Fibroblast of the aortic adventitia (primary cell): Measurements from ENCODE around the gene HCRTR1. TPM values are rescaled to one million over a fixed set of nuclear protein-coding genes. Genes with fewer than 3 reads are reported as not detected.

ENCODE experiments used
- DNase-seq: peaks from one replicate; pipeline ENCODE4 v3.0.0-alpha.2; 2010; ENCODE audit warnings: low read depth
- H3K4me3 ChIP-seq: 2 replicates; pipeline ENCODE4 v1.5.1; 2011; ENCODE audit warnings: low read depth, mild to moderate bottlenecking, control low read depth, low read length, moderate library complexity
- CTCF ChIP-seq: IDR thresholded peaks from 2 replicates; pipeline ENCODE4 v1.5.1; 2011; ENCODE audit warnings: mild to moderate bottlenecking, low read length, control low read depth, inconsistent platforms; ENCODE audit not compliant: insufficient read depth
- total RNA-seq: library from RNA; depleted of rRNA; stranded (reverse); fragments of >200 nt; gene quantifications from 2 replicates; pipeline ENCODE4 v1.2.3, GENCODE V29; 2012; ENCODE audit warnings: low replicate concordance

HCRTR1 gene
- total RNA-seq, 1 donor = 0.18 TPM

DNA sequence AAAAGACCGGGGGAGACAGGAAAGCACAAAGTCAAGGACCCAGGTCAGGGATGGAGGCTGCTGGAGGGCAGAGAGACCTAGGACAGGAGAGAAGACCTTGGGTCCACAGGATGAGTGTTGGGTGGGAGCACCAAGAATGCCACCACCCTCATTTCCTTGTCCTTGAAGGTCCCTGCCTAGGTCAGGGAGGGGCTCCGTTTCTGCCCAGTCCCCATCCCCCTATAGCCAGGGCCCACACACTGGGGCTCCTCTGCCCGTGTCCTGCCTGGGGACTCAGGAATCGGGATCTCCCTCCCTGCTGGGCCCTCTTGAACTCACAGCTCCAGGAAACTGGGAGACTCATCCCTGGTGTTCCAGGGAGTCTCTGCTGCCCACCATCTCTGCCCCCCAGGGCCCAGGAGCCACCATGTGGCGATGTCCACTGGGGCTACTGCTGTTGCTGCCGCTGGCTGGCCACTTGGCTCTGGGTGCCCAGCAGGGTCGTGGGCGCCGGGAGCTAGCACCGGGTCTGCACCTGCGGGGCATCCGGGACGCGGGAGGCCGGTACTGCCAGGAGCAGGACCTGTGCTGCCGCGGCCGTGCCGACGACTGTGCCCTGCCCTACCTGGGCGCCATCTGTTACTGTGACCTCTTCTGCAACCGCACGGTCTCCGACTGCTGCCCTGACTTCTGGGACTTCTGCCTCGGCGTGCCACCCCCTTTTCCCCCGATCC is 40.6 kb upstream of the HCRTR1 start:
- no peak for TF ChIP-seq CTCF
- peak overlapping the region; percentile 33 for H3K4me3 ChIP-seq
- no peak for DNase-seq

DNA sequence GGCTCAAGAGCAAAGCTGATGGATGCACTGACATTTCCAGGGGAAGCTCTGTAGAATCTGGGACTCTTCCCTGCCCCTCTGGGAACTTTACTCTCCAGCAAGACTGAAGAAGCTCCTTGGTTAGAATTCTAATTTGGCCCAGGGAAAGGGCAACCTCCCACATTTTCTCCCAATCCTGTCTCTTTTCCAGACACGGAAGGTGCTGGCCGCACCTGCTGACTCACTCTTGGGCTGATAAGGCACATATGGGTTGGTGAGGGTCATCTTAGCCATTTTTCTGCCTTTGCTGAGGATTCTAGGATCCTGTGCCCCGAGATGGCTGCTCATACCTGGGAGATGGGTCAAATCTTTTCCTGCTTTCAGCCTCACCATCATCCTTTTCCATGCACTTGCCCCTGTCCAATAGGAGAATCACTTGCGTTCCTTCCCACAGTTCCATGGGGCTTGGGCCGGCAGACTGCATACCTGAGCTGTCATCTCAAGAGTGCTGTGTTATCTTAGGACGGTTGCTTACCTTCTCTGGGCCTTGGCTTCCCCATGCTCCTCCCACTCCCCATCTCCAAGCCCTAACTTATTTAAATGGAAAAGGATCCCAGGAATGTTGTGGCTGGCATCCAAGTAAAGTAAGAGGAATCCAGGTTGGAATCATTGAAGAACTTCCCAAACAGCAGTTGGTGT is 39.8 kb upstream of the HCRTR1 start:
- DNase-seq = peak; percentile 82
- H3K4me3 ChIP-seq = no peak overlapping the region

GRCh38 chr1:31579374-31579773 is 38.1 kb upstream of the HCRTR1 start:
- no peak overlapping the region for H3K4me3 ChIP-seq
- TF ChIP-seq CTCF = no peak
- DNase-seq = no peak

More for the DNA sequence above, 39.8 kb upstream of the HCRTR1 start:
- TF ChIP-seq CTCF = no peak

DNA sequence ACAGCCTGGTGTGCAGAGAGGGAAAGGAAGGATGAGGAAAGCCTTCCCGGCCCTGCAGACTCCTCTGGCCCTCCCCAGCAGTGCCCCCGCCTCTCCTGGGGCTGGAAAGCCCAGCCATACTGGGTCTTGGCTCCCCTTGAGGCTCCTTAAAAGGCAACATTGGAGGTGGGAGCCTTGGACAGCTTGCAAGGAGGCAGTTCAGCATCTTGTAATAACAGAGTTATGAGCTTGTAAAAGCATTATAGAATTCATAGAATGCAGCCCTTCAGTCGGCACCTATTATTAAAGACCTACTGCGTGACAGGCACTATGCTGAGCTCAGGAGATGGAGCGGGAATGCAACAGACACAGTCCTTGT is 37.0 kb upstream of the HCRTR1 start:
- no peak for TF ChIP-seq CTCF
- H3K4me3 ChIP-seq = no peak overlapping the region
- no peak for DNase-seq

- DNase-seq = no peak
- TF ChIP-seq CTCF = no peak
- no peak overlapping the region for H3K4me3 ChIP-seq
These were observed 36.4 kb upstream of the HCRTR1 start for GRCh38 chr1:31580891-31581603.

DNA sequence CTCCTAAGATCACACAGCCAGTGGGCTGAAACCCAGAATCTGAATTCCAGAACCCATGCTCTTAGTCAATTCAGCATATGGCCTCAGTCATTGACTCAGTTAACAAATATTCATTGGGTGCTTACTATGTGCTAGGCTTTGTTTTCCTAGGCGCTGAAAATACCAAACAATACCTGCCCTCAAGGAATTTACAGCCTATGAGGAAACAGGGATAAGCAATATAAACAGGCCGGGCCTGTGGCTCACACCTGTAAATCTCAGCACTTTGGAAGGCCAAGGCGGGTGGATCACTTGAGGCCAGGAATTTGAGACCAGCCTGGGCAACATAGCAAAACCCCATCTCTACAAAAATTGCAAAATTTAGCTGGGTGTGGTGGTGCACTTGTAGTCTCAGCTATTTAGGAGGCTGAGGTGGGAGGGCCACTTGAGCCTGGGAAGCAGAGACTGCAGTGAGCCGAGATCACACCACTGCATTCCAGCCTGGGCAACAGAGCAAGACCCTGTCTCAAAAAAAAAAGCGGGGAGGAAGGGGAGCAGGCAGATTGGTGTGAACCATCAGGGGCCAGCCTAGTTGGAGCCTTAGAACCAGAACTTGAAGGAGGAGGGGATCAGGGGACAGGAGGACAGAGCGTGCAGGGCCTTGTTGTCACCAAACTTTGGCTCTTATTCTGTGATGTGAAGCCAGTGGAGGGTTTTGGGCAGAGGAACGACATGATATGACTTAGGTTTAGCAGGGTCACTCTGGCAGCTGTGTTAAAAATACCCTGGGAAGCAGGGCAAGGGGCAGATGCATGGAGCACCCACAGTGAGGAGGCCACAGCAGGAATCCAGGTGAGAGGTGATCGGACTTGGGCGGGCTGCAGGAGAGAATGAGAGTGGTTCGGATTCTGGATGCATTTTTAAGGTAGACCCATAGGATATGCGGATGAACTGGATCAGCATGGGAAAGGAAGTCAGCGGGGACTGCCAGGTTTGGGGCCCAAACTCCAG is 35.4 kb upstream of the HCRTR1 start:
- no peak for TF ChIP-seq CTCF
- no peak for DNase-seq
- H3K4me3 ChIP-seq = no peak overlapping the region
